Karpas-422 (cell line): Measurements from ENCODE around the gene LBHD1. TPM values are rescaled to one million over a fixed set of nuclear protein-coding genes. Genes with fewer than 3 reads are reported as not detected.
"Not testable (repeated sequence)": the region's sequence is repeated elsewhere in the genome, so short reads cannot be mapped to it uniquely, and the experiment has no call there.

Experiments used
- DNase-seq: peaks from one replicate; pipeline ENCODE4 v3.0.0-alpha.2; 2015
- H2AFZ ChIP-seq: fragments of 200-600 bp; sonication (generic); 2 replicates; pipeline ENCODE4 v1.6.1; 2014; ENCODE audit warnings: antibody characterized with exemption, low read length, mixed read lengths
- H3K27ac ChIP-seq: fragments of 200-600 bp; sonication (generic); 2 replicates; pipeline ENCODE4 v1.5.1; 2014; ENCODE audit warnings: mild to moderate bottlenecking, low read length, moderate library complexity
- H3K27me3 ChIP-seq: fragments of 200-600 bp; sonication (generic); 2 replicates; pipeline ENCODE4 v1.6.1; 2014; ENCODE audit warnings: low read length, mixed read lengths
- H3K36me3 ChIP-seq: fragments of 200-600 bp; sonication (generic); 2 replicates; pipeline ENCODE4 v1.6.1; 2014; ENCODE audit warnings: low read length, mixed read lengths; ENCODE audit not compliant: insufficient read depth
- H3K4me1 ChIP-seq: fragments of 200-600 bp; sonication (generic); 2 replicates; pipeline ENCODE4 v1.6.1; 2014; ENCODE audit warnings: mild to moderate bottlenecking, low read length, mixed read lengths
- H3K4me2 ChIP-seq: fragments of 200-600 bp; sonication (generic); 2 replicates; pipeline ENCODE4 v1.6.1; 2014; ENCODE audit warnings: low read length, low read depth, mild to moderate bottlenecking; ENCODE audit not compliant: poor library complexity, severe bottlenecking
- H3K4me3 ChIP-seq: fragments of 200-600 bp; sonication (generic); 2 replicates; pipeline ENCODE4 v1.5.1; 2014; ENCODE audit warnings: mild to moderate bottlenecking, antibody characterized with exemption, low read length, mixed read lengths
- H3K79me2 ChIP-seq: fragments of 200-600 bp; sonication (generic); 2 replicates; pipeline ENCODE4 v1.6.1; 2014; ENCODE audit warnings: mild to moderate bottlenecking, low read length, mixed read lengths
- H3K9ac ChIP-seq: fragments of 200-600 bp; sonication (generic); 2 replicates; pipeline ENCODE4 v1.6.0; 2014; ENCODE audit warnings: low read length
- H3K9me2 ChIP-seq: fragments of 200-600 bp; sonication (generic), shearing (Covaris generic); replicated peaks from 2 replicates; pipeline ENCODE4 v1.6.0; 2014; ENCODE audit warnings: mild to moderate bottlenecking, low read length, moderate library complexity; ENCODE audit not compliant: insufficient read depth
- H3K9me3 ChIP-seq: fragments of 300-700, 200-600 bp; sonication (generic); 2 replicates; pipeline ENCODE4 v1.6.1; 2014; ENCODE audit warnings: low read length, mixed read lengths
- H4K20me1 ChIP-seq: fragments of 200-600 bp; sonication (generic); 2 replicates; pipeline ENCODE4 v1.6.1; 2014; ENCODE audit warnings: mild to moderate bottlenecking, antibody characterized with exemption, low read length, low read depth; ENCODE audit not compliant: insufficient read depth
- total RNA-seq: library from RNA; depleted of rRNA; stranded (reverse); fragments of >200 nt; shearing (Covaris generic); gene quantifications from 2 replicates; pipeline ENCODE4 v1.2.3, GENCODE V29; 2014; ENCODE audit warnings: low replicate concordance

LBHD1 gene
- total RNA-seq, 1 experiment from 2014 or later: 18.4 TPM

GRCh38 chr11:62677156-62677555 lies 5.1 kb upstream of the LBHD1 start:
- Histone ChIP-seq H3K4me3 (peak overlapping the region; percentile 98; the same call in 1 of the 2 replicates), H3K9me3 (no peaks in the 10 kb centered on the region), H4K20me1 (no peaks in the 10 kb centered on the region; the same call in 1 of the 2 replicates), H3K27me3 (no peaks in the 10 kb centered on the region), H2AFZ (no peak overlapping the region), H3K36me3 (peaks cover 9% of the 10 kb centered on the region; the same call in 1 of the 2 replicates), H3K4me1 (peaks cover 42% of the 10 kb centered on the region), H3K27ac (no peak overlapping the region), H3K4me2 (peak overlapping the region; percentile 100), H3K9me2 (no peaks in the 10 kb centered on the region), H3K79me2 (peaks cover 51% of the 10 kb centered on the region), H3K9ac (peak overlapping the region; percentile 97)
- DNase-seq: peak; percentile 34

- Histone ChIP-seq H3K27ac (no peak overlapping the region), H3K36me3 (peaks cover 9% of the 10 kb centered on the region; the same call in 1 of the 2 replicates), H4K20me1 (no peaks in the 10 kb centered on the region; the same call in 1 of the 2 replicates), H3K4me3 (no peak overlapping the region; the same call in 1 of the 2 replicates), H3K4me1 (peaks cover 42% of the 10 kb centered on the region), H2AFZ (no peak overlapping the region), H3K9me2 (no peaks in the 10 kb centered on the region), H3K79me2 (peaks cover 55% of the 10 kb centered on the region), H3K27me3 (no peaks in the 10 kb centered on the region), H3K9ac (peak overlapping the region; percentile 97; the same call in 1 of the 2 replicates), H3K9me3 (no peaks in the 10 kb centered on the region), H3K4me2 (peak overlapping the region; percentile 100)
- DNase-seq: peak; percentile 33
Observed at GRCh38 chr11:62676698-62677097, 4.6 kb upstream of the LBHD1 start.

- not testable (repeated sequence) for H3K27me3 ChIP-seq, H3K9me3 ChIP-seq, H4K20me1 ChIP-seq, H3K9me2 ChIP-seq, H2AFZ ChIP-seq, H3K36me3 ChIP-seq, H3K9ac ChIP-seq, DNase-seq, H3K27ac ChIP-seq, H3K4me3 ChIP-seq, H3K4me2 ChIP-seq
- peaks cover 67% of the 10 kb centered on the region for H3K79me2 ChIP-seq
- H3K4me1 ChIP-seq: peaks cover 43% of the 10 kb centered on the region
Observed at GRCh38 chr11:62675415-62675814, 3.3 kb upstream of the LBHD1 start.

GRCh38 chr11:62673196-62673525 lies 1.1 kb upstream of the LBHD1 start:
- no peaks in the 10 kb centered on the region; the same call in 1 of the 2 replicates for H4K20me1 ChIP-seq
- no peaks in the 10 kb centered on the region for H3K27me3 ChIP-seq
- no peak overlapping the region for H2AFZ ChIP-seq
- peaks cover 9% of the 10 kb centered on the region; the same call in 1 of the 2 replicates for H3K36me3 ChIP-seq
- peaks cover 68% of the 10 kb centered on the region for H3K79me2 ChIP-seq
- H3K9me3 ChIP-seq: no peaks in the 10 kb centered on the region
- peaks cover 42% of the 10 kb centered on the region for H3K4me1 ChIP-seq
- peak overlapping the region; percentile 95 for H3K4me3 ChIP-seq
- no peak for DNase-seq
- H3K4me2 ChIP-seq: peak overlapping the region; percentile 93
- H3K27ac ChIP-seq: no peak overlapping the region
- H3K9ac ChIP-seq: peak overlapping the region; percentile 96
- no peaks in the 10 kb centered on the region for H3K9me2 ChIP-seq

- H3K4me1 ChIP-seq: peaks cover 42% of the 10 kb centered on the region
- H3K27me3 ChIP-seq: no peaks in the 10 kb centered on the region
- H3K9me3 ChIP-seq: no peaks in the 10 kb centered on the region
- peak overlapping the region; percentile 95 for H3K4me3 ChIP-seq
- peaks cover 8% of the 10 kb centered on the region; the same call in 1 of the 2 replicates for H3K36me3 ChIP-seq
- H3K4me2 ChIP-seq: peak overlapping the region; percentile 93
- no peak for DNase-seq
- no peak overlapping the region for H2AFZ ChIP-seq
- H3K79me2 ChIP-seq: peaks cover 64% of the 10 kb centered on the region
- H3K9ac ChIP-seq: peak overlapping the region; percentile 96
- H4K20me1 ChIP-seq: no peaks in the 10 kb centered on the region
- peak overlapping the region; percentile 88 for H3K27ac ChIP-seq
- H3K9me2 ChIP-seq: no peaks in the 10 kb centered on the region
Observed at GRCh38 chr11:62671236-62671607, 845 bp downstream of the LBHD1 start.

GRCh38 chr11:62669420-62670161 lies 2.5 kb downstream of the LBHD1 start:
- Histone ChIP-seq H3K36me3 (peaks cover 9% of the 10 kb centered on the region; the same call in 1 of the 2 replicates), H3K9me2 (no peaks in the 10 kb centered on the region), H3K9ac (peak overlapping the region; percentile 14; the same call in 1 of the 2 replicates), H3K9me3 (no peaks in the 10 kb centered on the region), H3K79me2 (peaks cover 77% of the 10 kb centered on the region), H4K20me1 (no peaks in the 10 kb centered on the region; the same call in 1 of the 2 replicates), H3K4me1 (peaks cover 49% of the 10 kb centered on the region), H3K4me2 (peak overlapping the region; percentile 93), H2AFZ (no peak overlapping the region), H3K27me3 (no peaks in the 10 kb centered on the region), H3K4me3 (no peak overlapping the region), H3K27ac (peak overlapping the region; percentile 42; the same call in 1 of the 2 replicates)
- no peak for DNase-seq

- Histone ChIP-seq H3K27ac (peak overlapping the region; percentile 88), H3K9ac (peak overlapping the region; percentile 100), H3K79me2 (peaks cover 73% of the 10 kb centered on the region), H3K4me2 (peak overlapping the region; percentile 76), H3K9me2 (no peaks in the 10 kb centered on the region), H3K4me3 (peak overlapping the region; percentile 100; the same call in 1 of the 2 replicates), H3K9me3 (no peaks in the 10 kb centered on the region), H3K4me1 (peaks cover 46% of the 10 kb centered on the region), H3K36me3 (peaks cover 15% of the 10 kb centered on the region), H4K20me1 (no peaks in the 10 kb centered on the region; the same call in 1 of the 2 replicates), H2AFZ (no peak overlapping the region), H3K27me3 (no peaks in the 10 kb centered on the region)
- DNase-seq: no peak
Observed at GRCh38 chr11:62667460-62667859, 4.6 kb downstream of the LBHD1 start.

- no peaks in the 10 kb centered on the region for H3K9me3 ChIP-seq
- peaks cover 65% of the 10 kb centered on the region for H3K79me2 ChIP-seq
- H4K20me1 ChIP-seq: no peaks in the 10 kb centered on the region; the same call in 1 of the 2 replicates
- H3K27me3 ChIP-seq: no peaks in the 10 kb centered on the region
- H2AFZ ChIP-seq: no peak overlapping the region
- peaks cover 44% of the 10 kb centered on the region for H3K4me1 ChIP-seq
- peak overlapping the region; percentile 100 for H3K9ac ChIP-seq
- no peaks in the 10 kb centered on the region for H3K9me2 ChIP-seq
- peak overlapping the region; percentile 100 for H3K4me3 ChIP-seq
- H3K36me3 ChIP-seq: peaks cover 17% of the 10 kb centered on the region
- peak; percentile 60 for DNase-seq
- peak overlapping the region; percentile 88 for H3K27ac ChIP-seq
- peak overlapping the region; percentile 76 for H3K4me2 ChIP-seq
Observed at GRCh38 chr11:62666259-62666926, 5.7 kb downstream of the LBHD1 start.
